Skin epidermis (tissue), 12 donors: ENCODE measurements around the gene MRGPRG.

Experiments used
- H3K27ac ChIP-seq, 21 experiments: fragments of 200-600 bp; sonication (generic) in 11 of 21; one replicate each; pipeline ENCODE4 v1.5.0; 2020; ENCODE audit warnings: mild to moderate bottlenecking in 3 of 21, inconsistent platforms in 2 of 21, moderate library complexity in 2 of 21
- H3K4me3 ChIP-seq, 7 experiments: fragments of 200-600 bp; sonication (generic) in 2 of 7; one replicate each; pipeline ENCODE4 v1.5.0; 2020; ENCODE audit warnings: inconsistent platforms in 2 of 7, mild to moderate bottlenecking in 2 of 7, moderate library complexity in 1 of 7

Gene MRGPRG

DNA sequence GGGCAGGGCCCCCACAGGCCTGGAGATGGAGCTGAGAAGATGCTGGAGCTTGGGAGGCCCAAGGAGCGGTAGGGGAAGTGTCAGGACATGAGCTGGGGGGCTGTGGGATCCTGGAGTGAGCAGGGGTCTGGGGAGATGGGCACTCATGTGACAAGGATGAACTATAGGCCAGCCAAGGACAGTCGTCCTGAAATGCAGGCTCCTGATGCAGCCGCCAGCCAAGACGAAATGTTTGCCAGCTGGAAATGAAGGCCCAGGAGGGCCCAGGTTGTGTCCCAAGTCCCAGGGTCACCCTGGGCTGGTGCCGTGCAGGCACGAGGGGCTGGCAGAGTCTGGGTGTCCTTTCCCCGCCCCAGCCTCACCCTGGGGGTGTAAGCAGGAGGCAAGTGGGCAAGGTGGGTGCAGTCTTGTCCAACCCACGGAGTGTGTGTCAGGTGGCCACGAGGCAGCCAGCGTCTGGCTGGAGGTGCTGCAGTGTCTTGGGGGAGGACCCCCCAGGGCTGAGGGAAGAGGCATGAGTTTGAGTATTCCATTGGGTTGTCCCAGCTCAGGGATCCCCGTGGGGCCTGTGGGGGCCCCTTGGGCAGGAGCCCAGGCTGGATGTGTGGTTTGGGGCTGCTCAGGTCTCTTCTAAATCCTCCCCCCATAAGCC is 21.4 kb downstream of the MRGPRG start:
- H3K27ac ChIP-seq, result no peak overlapping the region
- no peak overlapping the region for H3K4me3 ChIP-seq

DNA sequence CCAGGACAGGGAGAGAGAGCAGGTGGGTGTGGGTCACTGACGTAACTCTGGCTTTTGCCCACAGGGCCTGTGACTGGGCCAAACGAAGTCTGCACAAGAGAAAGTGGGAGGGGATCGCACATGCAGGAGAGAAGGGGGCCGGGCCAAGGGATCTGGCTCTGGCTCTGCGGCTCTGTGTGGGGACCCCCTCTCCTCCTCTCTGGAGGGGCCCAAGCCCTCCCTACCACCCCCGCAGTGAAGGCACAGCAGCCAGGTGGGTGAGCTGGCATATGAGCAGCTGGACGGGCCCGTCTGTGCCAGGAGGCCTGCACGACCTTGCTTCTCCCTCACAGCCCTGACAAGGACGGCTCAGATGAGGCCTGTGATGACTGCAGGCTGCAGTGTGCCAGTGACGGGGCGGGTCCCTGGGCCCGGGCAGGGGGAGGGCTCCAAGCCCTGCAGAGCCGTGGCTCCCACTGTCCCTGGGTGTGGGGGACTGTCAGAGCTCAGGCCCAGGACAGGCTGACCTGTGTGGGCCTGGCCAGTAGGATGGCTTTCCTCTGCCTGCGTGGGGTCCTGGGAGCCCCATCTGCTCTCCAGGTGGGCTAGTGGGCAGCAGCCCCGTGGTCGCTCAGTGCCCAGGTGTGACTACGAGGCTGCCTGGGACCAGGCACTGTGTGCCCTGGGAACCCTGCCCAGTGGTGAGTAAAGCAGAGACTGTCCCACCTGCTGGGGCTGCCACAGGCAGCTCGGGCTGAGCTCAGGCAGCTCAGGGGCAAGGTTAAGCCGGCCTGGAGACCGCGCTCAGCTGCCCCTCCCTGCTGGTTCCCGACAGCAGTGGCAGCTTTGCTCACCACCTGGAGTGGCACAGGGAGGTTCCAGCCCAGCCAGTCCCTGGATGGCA is 22.2 kb downstream of the MRGPRG start:
- Histone ChIP-seq H3K27ac (no peak overlapping the region), H3K4me3 (no peak overlapping the region)

DNA sequence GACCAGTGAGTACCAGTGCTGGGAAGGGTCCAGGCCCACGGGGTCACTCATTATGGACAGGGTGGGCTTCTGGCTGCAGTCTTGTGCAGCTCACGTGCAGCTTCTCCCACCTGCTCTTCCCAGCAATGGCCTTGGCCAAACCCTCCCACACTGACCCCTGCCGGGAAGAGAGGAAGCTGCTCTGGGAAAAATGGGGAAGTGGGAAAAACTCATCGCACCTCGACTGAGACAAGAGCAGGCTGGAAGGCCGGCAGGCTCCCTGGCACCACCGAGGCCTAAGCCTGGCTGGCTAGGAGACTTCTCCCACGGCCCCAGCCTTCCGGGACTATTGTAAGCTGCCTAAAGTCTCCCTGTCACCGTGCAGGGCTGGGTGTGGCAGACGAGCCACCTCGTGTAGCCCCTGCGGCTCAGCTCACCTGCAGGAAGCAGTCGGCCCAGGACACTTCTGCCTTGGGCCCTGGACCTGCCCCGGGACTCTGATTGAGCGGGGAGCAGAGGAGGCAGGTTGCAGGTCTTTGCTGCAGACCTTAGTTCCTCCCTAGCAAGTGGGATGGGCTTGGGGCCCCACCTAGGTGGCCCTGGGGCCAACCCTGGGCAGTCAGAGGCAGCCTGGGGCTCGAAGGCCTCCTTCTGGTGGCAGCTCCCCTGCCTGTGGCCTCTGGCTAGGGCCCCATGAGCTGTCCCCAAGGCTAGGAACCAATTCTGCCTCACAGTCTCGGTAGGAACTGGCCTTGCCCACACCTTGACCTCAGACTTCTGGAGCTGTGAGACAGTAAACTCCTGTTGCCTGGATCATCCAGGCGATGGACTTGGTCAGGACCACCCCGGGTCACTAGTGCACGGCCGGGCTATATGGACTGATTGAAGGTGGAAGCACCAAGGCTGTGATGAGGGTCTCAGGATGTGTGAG is 23.1 kb downstream of the MRGPRG start:
- H3K27ac ChIP-seq, result no peak overlapping the region
- H3K4me3 ChIP-seq, result no peak overlapping the region

DNA sequence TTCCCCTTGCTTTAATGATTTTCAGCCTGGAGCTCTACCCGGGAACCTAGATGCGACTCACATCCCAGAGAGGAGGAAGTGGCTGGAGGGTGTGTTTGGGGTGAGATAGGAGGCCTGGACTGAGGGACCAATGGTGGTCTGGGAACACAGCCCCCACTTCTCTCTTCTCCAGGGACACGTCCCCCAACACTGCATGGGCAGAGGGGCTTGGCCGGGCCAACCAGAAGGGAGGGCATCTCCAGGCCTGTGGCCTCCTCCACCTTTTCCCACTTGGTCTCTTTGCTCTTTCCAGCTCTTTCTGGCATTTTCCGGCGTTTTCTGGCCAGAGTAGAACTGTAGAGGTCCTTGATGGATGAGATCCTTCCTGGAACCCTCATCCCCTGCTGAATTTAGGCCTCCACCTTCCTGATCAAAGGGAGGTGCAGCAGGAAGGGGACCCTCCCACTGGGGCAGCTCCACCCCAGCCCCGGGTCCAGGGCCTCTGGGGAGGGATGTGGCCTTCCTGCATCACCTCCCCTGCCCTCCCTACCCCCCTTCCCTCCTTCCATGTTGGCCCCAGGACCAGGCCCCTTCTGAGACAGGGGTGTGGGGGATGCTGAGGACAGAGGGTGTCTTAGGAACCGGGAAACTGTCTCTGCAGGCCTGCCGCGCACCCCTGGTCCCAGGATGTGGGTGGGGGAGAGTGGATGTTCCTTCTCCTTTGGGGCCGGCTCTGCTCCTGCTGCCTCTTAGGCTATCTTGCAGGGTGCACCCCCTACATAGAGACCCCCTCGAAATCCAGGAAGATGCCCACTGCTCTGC is 24.4 kb downstream of the MRGPRG start:
- Histone ChIP-seq H3K4me3 (no peak overlapping the region), H3K27ac (no peak overlapping the region)

DNA sequence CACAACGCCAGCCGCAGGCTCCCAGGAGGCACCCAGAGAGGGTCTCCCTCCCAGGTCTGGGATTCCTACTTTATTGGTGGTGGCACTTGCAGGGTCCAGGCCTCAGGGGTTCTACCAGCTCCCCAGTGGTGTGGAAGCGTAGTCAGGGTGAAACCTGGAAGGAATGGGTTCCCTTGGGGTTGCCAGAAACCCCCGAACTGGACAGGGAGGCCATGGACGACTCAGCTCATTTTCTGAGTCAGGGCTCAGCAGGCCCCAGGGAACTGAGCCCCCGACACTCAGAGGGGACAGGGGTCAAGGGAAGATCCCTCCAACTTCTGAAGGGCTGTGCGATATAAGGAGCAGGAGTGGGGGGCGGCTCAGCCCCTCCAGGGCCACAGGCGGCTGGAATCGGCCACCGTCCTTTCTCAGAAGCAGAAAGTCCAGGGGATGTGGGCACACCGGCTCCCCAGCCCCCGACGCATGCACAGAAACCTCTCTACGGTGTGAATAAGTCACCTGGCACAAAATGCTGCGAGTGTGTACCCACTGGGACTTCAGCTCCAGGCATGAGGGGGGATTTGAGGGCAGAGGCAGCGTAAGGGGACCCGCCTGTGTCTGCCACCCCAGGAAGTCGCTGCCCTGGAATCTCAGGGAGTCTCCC is 25.1 kb downstream of the MRGPRG start:
- no peak overlapping the region for H3K4me3 ChIP-seq
- H3K27ac ChIP-seq, result no peak overlapping the region

DNA sequence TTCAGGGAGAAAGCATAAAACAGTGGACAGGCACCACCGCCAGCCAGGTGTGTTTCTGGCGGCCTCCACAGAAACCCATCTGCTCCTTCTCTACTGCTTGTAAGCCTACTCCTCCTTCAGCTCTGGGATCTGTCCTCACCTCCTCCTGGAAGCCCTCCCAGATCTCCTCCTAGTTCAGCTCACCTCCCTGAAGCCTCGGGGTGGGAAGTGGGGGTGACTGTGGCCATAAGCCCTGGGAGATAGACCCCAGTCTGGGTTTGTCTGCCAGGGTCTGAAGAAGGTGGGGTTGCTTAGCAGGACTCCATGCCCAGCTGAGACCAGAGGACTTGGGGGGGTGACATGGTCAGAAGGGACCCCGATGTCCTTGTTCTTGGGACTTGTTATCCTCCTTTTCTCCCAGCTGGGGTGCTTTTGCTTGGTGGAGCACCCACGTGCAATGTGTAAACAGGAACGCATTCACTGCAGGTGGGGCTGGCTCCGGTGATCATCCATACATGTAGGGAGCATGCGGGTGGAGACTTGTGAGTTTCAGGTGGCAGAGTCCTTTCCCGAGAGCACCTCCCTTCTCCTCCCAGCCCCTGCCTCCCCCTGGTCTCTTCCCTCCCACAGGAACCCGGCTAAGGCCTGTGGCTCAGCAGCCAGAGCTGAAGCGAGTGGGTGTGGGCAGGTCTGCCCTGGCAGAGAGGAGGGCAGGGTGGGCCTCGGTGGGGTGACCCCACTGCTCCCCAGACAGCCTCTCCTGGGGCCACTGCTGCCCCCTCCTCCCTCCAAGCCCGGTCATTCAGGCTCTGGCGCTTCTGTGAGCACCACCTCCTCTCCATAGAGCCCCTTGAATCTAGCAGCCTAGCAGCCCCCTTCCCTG is 25.9 kb downstream of the MRGPRG start:
- no peak overlapping the region for H3K4me3 ChIP-seq
- no peak overlapping the region for H3K27ac ChIP-seq

DNA sequence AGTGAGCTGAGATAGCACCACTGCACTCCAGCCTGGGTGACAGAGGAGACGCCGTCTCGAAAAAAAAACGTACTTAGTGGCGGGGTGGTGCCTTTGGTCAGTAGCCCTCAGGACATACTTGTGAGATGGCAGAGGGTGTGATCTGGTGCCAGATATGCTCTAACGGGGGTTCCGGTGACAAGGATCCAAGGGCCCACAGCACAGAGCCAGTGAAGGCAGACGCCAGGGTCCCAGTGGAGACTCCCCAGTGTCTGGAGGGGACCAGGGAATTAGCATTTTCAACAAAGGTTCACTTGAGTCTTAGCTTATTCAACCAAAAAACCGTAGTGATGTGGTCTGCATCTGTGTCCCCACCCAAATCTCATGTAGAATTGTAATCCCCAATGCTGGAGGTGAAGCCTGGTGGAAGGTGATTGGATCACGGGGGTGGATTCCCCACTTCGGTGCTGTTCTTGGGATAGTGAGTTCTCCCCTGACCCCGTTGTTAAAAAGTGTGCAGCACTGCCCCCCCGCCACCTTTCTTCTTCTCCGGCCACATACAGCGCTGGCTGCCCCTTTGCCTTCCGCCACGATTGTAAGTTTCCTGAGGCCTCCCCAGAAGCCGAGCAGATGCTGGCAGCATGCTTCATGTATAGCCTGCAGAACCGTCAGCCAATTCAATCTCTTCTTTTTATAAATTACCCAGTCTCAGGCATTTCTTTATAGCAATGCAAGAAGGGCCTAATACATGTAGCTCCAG is 26.9 kb downstream of the MRGPRG start:
- H3K27ac ChIP-seq, result no peak overlapping the region
- no peak overlapping the region for H3K4me3 ChIP-seq

DNA sequence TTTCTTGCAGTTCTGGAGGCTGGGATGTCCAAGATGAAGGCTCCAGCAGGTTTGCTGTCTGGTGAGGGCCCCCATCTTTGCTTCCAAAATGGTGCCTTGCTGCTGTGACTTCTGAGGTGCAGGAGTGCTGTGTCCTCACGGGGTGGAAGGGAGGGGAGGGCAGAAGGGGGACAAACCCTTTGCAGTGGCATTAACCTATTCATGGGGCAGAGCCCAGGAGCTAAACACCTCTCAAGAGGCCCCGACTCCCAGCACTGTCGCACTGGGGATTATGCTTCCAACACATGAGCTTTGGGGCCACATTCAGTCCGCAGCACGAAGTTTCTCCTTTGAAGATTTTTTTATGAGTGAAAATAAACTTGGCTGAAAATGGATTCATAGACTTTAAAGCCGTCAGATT is 28.0 kb downstream of the MRGPRG start:
- Histone ChIP-seq H3K27ac (no peak overlapping the region), H3K4me3 (no peak overlapping the region)

DNA sequence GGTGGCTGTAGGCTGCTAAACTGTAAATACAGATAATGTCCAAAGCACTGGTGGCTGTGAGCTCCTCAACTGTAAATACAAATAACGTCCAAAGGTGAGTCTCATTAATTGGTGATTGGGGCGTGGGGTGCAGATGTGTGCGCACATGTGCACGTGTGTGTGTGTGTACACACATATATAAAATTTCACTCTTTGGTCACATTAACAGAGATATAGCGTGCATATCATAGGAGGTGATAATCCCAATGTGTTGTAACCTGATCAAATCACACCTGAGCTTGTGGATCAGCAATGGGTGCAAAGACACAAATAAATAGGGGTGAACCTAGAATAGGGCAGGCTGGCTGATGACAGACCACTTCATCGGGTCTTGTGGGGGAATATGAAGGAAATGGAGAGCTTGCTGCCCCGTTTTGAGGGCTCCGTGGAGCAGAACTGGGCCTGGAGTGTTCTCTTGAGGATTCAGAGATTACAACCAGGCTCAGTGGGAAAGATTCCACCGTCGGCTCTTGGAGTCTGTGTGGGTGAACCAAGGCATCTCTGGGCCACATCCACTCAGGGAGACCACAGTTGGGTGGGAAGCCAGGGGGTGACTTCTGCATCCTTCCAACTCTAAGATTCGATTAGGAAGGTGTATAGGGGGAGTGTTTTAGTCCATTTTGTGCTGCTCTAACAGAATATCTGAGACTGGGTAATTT is 28.6 kb downstream of the MRGPRG start:
- no peak overlapping the region for H3K4me3 ChIP-seq
- H3K27ac ChIP-seq, result no peak overlapping the region

DNA sequence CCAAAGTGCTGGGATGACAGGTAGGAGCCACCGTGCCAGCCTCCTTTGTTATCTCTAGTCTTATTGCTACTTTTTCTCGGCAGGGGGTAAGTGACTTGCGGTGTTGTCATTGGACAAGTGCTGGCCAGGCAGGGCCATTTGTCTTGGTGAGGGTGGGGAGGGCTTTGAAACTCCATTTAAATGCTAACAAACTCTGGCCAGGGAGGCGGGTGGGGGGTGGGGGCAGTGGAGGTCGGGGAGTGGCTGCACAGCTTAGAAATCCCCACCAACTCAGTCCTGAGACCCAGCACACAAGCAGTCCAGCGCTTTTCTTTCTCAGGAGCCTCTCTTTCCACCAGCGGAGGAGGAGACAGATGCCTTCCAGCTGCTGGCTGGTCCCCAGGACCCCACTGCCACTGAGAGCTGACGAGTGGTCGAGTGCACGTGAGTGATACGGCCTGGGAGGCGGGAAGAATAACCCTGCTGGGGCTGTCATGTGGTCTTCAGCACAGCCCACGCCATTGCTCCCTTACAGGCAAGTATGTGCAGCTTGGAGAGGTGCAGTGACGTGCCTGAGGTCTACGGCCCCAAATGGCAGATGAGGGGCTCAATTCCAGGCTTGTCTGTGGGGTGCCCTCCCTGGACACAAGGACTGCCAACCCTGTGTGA is 29.3 kb downstream of the MRGPRG start:
- no peak overlapping the region for H3K27ac ChIP-seq
- H3K4me3 ChIP-seq, result no peak overlapping the region

DNA sequence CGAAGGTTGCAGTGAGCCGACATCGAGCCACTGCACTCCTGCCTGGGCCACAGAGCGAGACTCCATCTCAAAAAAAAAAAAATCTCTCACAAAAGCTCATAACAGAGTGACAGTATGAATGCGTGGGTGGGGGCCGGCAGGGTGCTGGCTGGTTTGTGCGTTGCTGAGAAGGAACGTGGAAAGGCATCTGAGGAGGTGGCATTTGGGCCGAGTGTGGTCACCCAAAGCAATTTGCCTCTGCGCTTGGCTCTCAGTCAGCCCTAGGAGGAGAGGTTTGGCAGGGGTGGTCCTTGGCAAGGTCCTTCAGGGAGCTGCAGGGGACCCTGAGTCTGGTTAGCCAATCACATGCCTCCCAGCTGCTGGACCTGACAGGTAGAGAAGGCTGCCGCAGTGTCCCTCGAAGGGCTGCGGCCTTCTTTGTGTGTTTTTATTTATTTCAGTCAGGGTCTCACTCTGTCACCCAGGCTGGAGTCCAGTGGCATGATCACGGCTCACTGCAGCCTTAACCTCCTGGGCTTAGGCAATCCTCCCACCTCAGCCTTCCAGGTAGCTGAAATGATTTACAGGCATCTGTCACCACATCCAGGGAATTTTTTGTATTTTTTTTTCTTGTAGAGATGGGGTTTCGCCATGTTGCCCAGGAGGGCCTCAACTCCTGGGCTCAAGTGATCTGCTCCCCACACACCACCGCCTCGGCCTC is 30.0 kb downstream of the MRGPRG start:
- no peak overlapping the region for H3K27ac ChIP-seq
- no peak overlapping the region for H3K4me3 ChIP-seq

DNA sequence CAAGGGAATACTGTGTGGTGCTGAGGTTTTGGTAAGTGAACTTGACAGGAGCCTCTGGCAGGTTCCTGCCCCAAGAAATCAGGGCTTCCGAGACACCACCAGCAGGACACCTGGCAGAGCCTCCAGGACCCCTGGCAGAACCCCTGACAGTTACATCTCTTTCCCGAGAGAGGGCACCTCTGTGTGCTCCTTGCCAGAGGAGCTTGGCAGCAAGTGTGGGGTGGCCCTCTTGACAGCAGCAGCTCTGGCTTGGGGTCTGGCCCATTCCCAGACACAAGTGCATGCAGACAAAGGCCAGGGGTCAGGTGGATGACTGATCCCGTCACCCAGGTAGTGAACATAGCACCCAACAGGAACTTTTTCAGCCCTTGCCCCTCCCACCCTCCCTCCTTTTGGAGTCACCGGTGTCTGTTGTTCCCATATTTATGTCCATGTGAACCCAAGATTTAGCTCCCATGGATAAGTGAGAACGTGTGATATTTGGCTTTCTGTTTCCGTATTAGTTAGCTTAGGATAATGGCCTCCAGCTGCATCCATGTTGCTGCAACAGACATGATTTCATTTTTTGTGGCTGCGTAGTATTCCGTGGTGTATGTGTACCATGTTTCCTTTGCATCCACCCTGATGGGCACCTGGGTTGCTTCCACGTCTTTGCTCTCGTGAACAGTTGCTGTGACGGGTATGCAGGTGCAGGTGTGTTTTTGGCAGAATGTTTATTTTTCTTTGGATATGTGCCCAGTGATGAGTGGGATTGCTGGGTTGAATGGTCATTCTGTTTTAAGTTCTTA is 32.3 kb downstream of the MRGPRG start:
- Histone ChIP-seq H3K4me3 (no peak overlapping the region), H3K27ac (no peak overlapping the region)

DNA sequence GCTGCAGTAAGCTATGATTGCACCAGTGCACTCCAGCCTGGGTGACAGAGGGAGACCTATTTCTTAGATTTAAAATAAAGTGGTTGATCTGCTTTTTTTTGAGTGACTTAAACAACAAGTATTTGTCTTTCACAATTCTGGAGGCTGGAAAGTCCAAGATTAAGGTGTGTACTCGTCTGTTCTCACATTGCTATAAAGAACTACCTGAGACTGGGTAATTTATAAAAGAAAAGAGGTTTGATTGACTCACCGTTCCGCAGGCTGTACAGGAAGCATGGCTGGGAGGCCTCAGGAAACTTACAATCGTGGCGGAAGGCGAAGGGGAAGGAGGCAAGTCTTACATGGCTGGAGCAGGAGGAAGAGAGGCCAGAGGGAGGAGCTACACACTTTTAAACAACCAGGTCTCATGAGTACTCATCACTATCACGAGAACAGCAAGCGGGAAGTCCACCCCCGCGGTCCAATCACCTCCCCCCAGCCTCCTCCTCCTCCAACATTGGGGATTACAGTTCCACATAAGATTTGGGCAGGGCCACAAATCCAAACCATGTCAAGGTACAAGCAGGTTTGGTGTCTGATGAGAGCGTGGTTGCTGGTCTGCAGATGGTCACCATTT is 33.8 kb downstream of the MRGPRG start:
- H3K4me3 ChIP-seq, result no peak overlapping the region
- no peak overlapping the region for H3K27ac ChIP-seq

DNA sequence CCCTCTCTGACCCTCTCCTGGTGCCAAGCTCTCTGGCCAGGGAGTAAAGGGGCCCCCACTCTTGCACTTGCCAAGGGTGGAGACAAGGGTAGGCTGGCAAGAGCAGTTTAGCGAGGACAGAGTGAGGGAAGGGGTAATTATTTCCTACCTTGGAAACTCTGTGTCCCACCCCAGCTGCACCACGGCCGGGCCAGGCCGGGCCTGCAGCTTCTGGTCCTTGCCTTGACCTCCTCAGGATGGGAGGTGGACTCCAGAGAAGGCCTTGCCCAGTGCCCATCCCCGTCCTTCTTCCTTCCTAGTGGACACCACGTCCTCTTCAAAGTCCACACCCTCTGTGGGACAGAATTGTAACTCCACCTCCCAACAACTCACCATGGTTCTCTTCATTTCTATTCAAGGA is 35.1 kb downstream of the MRGPRG start:
- H3K27ac ChIP-seq, result no peak overlapping the region

DNA sequence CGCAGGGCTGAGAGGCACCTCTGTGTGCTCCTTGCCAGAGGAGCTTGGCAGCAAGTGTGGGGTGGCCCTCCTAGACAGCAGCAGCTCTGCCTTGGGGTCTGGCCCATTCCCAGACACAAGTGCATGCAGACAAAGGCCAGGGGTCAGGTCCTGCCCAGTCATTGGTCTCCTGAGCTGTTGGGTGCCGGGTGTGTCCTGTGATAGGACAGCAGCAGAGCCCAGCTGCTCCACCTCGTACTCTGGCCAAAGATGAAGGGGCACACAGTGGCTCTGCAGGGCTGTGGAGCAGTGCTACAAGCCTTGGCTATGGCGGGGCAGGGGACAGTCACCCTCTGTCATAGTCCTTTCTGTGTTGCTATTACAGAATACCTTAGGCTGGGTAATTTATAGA is 36.2 kb downstream of the MRGPRG start:
- no peak overlapping the region for H3K27ac ChIP-seq
- no peak overlapping the region for H3K4me3 ChIP-seq

More for the DNA sequence above, 35.1 kb downstream of the MRGPRG start:
- H3K4me3 ChIP-seq, result no peak overlapping the region
